ENCODE results near the gene KLK4.

GRCh38 chr19:50859849-50860248 is 51.3 kb downstream of the KLK4 start:
- no peak for TF ChIP-seq EP300 (IDR thresholded peaks at IDR 0.05)
- no peak for TF ChIP-seq CTCF (IDR thresholded peaks at IDR 0.05)
- no peak for TF ChIP-seq POLR2A (IDR thresholded peaks at IDR 0.05)
